GM18519 (cell line): Measurements from ENCODE around the gene MYT1.
"Not testable (repeated sequence)": the region's sequence is repeated elsewhere in the genome, so short reads cannot be mapped to it uniquely, and the experiment has no call there.

Experiments
- ATAC-seq: cut with Tn5 transposase; IDR thresholded peaks from one replicate; pipeline ENCODE4 v1.9.1; 2021; ENCODE audit warnings: mild to moderate bottlenecking, moderate library complexity; ENCODE audit not compliant: unreplicated experiment, low FRiP score

The MYT1 gene

GRCh38 chr20:64228086-64228653, 63.9 kb downstream of the MYT1 start:
- no peak for ATAC-seq

- no peak for ATAC-seq
Measured at GRCh38 chr20:64228751-64229506, 64.7 kb downstream of the MYT1 start.

- no peak for ATAC-seq
Measured at GRCh38 chr20:64229507-64230061, 65.3 kb downstream of the MYT1 start.

- no peak for ATAC-seq
Measured at GRCh38 chr20:64230461-64231145, 66.4 kb downstream of the MYT1 start.

- ATAC-seq = no peak
Measured at GRCh38 chr20:64231621-64232550, 67.6 kb downstream of the MYT1 start.

- no peak for ATAC-seq
Measured at GRCh38 chr20:64232794-64233193, 68.5 kb downstream of the MYT1 start.

- no peak for ATAC-seq
Measured at GRCh38 chr20:64233725-64234124, 69.5 kb downstream of the MYT1 start.

GRCh38 chr20:64234291-64234791, 70.1 kb downstream of the MYT1 start:
- ATAC-seq = no peak

- ATAC-seq = not testable (repeated sequence)
Measured at GRCh38 chr20:64234921-64235565, 70.8 kb downstream of the MYT1 start.

GRCh38 chr20:64236137-64237088, 72.2 kb downstream of the MYT1 start:
- no peak for ATAC-seq

- ATAC-seq = no peak
Measured at GRCh38 chr20:64237316-64237715, 73.1 kb downstream of the MYT1 start.

- no peak for ATAC-seq
Measured at GRCh38 chr20:64238115-64238825, 74.0 kb downstream of the MYT1 start.

GRCh38 chr20:64238851-64239387, 74.7 kb downstream of the MYT1 start:
- ATAC-seq = no peak

GRCh38 chr20:64239449-64240242, 75.4 kb downstream of the MYT1 start:
- ATAC-seq = no peak

GRCh38 chr20:64240243-64241015, 76.2 kb downstream of the MYT1 start:
- ATAC-seq = no peak

- no peak for ATAC-seq
Measured at GRCh38 chr20:64241061-64241460, 76.8 kb downstream of the MYT1 start.
